SU-DHL-6 (cell line): ENCODE measurements around the gene APEX1.

Source experiments
- H2AFZ ChIP-seq: fragments of 200-600 bp; sonication (generic); 2 replicates; pipeline ENCODE4 v1.6.1; 2014; ENCODE audit warnings: low read depth, mild to moderate bottlenecking, moderate library complexity, mixed read lengths, antibody characterized with exemption, low read length; ENCODE audit not compliant: severe bottlenecking
- H3F3A ChIP-seq: fragments of 200-600 bp; shearing (Covaris generic); 2 replicates; pipeline ENCODE4 v1.6.0; 2016; ENCODE audit warnings: antibody characterized with exemption, mild to moderate bottlenecking; ENCODE audit not compliant: insufficient read depth
- H3K27ac ChIP-seq: fragments of 200-600 bp; sonication (generic); 2 replicates; pipeline ENCODE4 v1.5.1; 2016; ENCODE audit warnings: low read depth, mild to moderate bottlenecking, low read length, moderate library complexity, mixed read lengths
- H3K27me3 ChIP-seq: fragments of 200-600 bp; sonication (generic), shearing (Covaris generic); 2 replicates; pipeline ENCODE4 v1.6.0; 2014; ENCODE audit warnings: mild to moderate bottlenecking, low read length
- H3K36me3 ChIP-seq: fragments of 200-600 bp; sonication (generic); 2 replicates; pipeline ENCODE4 v1.6.1; 2014; ENCODE audit warnings: mild to moderate bottlenecking, low read length, mixed read lengths
- H3K4me2 ChIP-seq: fragments of 300-600, 200-600 bp; shearing (Covaris generic), sonication (generic); 2 replicates; pipeline ENCODE4 v1.6.0; 2014; ENCODE audit warnings: low read length, low read depth, mild to moderate bottlenecking; ENCODE audit not compliant: poor library complexity, severe bottlenecking
- H3K4me3 ChIP-seq: fragments of 200-600 bp; sonication (generic); 2 replicates; pipeline ENCODE4 v1.5.1; 2014; ENCODE audit warnings: antibody characterized with exemption, low read length, mild to moderate bottlenecking, mixed read lengths; ENCODE audit not compliant: insufficient read depth, poor library complexity, severe bottlenecking
- H3K79me2 ChIP-seq: fragments of 200-600 bp; sonication (generic); 2 replicates; pipeline ENCODE4 v1.6.1; 2014; ENCODE audit warnings: mild to moderate bottlenecking, low read length, moderate library complexity; ENCODE audit not compliant: insufficient read depth
- H3K9ac ChIP-seq: fragments of 200-600 bp; sonication (generic); 2 replicates; pipeline ENCODE4 v1.7.0; 2014; ENCODE audit warnings: mild to moderate bottlenecking, low read length
- H3K9me2 ChIP-seq: fragments of 200-600 bp; sonication (generic); replicated peaks from 2 replicates; pipeline ENCODE4 v1.6.1; 2014; ENCODE audit warnings: low read length; ENCODE audit not compliant: insufficient read depth
- H3K9me3 ChIP-seq: fragments of 200-600 bp; sonication (generic); 2 replicates; pipeline ENCODE4 v1.6.1; 2014; ENCODE audit warnings: low read length, mixed read lengths; ENCODE audit not compliant: insufficient read depth
- H4K20me1 ChIP-seq: fragments of 200-600 bp; sonication (generic); 2 replicates; pipeline ENCODE4 v1.6.1; 2014; ENCODE audit warnings: low read depth, mild to moderate bottlenecking, antibody characterized with exemption, low read length, moderate library complexity, mixed read lengths
- EZH2phosphoT487 ChIP-seq: fragments of 200-600 bp; sonication (generic), shearing (Covaris generic); conservative IDR thresholded peaks from 2 replicates; pipeline ENCODE4 v1.6.1; 2018; ENCODE audit warnings: mild to moderate bottlenecking, antibody characterized with exemption, low read length, moderate library complexity, mixed read lengths
- TF ChIP-seq, protein P1 (sequence below): fragments of 200-600 bp; sonication (generic); IDR thresholded peaks from one replicate; pipeline ENCODE4 v1.5.1; 2017; ENCODE audit warnings: antibody characterized with exemption, mild to moderate bottlenecking, low read length, moderate library complexity; ENCODE audit not compliant: insufficient read depth, poor library complexity, severe bottlenecking

Gene APEX1

DNA sequence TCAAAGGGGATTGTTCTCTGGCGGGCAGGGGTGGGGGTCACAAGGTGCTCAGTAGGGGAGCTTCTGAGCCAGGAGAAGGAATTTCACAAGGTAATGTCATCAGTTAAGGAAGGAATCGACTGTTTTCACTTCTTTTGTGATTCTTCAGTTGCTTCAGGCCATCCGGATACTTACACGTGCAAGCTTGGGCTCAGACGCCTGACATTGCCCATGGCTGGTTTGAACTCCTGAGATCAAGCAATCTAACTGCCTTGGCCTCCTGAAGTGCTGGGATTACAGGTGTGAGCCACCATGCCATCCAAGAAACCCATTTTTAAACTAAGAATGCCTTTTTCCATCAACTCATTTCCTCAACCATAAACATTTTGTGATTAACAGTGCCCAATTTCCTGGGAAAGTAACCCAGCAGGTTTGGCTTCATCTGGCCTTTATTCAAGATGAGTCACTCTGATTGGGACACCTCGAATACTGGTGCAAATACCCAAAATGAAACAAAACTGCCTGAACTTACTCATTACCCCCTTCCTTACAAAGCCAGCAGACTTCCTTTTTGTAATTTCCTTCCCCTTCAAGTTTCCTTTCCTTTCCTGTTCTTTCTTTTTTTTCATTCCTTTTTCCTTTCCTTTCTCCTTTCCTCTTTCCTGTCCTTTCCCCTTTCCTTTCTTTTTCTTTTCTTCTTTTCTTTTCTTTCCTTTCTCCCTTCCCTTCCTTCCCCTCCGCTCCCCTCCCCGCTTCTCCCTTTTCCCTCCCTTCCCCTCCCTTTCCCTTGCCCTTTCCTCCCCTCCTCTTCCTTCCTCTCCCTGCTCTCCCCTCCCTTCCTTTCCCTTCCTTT, 40.1 kb downstream of the APEX1 start:
- no peak overlapping the region for H3K4me2 ChIP-seq
- no peaks in the 10 kb centered on the region for H4K20me1 ChIP-seq
- no peaks in the 10 kb centered on the region for H3K9me2 ChIP-seq
- no peak overlapping the region for H2AFZ ChIP-seq
- H3K9me3 ChIP-seq, result no peaks in the 10 kb centered on the region
- H3K27ac ChIP-seq, result no peak overlapping the region
- no peaks in the 10 kb centered on the region for H3F3A ChIP-seq
- no peaks in the 10 kb centered on the region for H3K36me3 ChIP-seq
- no peaks in the 10 kb centered on the region; the same call in 1 of the 2 replicates for H3K27me3 ChIP-seq
- no peaks in the 10 kb centered on the region for H3K79me2 ChIP-seq
- no peak for TF ChIP-seq EZH2phosphoT487
- no peak overlapping the region for H3K4me3 ChIP-seq
- no peak overlapping the region for H3K9ac ChIP-seq

DNA sequence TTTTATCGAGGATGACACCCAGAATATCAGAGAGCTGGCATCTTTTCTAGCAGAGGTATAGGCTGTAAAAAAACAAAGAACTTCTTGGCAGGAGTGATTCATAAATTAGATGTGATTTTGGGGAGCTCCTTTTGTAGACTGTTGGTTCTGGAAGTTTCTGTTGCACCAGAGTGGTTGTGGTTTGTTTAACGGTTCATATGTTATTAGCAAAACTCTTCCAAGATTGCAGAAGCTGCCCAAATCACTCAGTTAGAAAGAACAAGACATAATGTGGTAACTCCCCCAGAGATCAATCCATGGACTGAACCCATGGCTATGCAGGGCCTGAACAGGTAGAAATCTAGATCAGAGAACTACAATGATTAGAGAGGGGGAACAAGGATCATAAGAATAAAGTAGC, 43.6 kb downstream of the APEX1 start:
- Histone ChIP-seq H3K9me3 (no peaks in the 10 kb centered on the region), H3K27me3 (no peaks in the 10 kb centered on the region; the same call in 1 of the 2 replicates), H3K79me2 (no peaks in the 10 kb centered on the region), H3K4me2 (no peak overlapping the region), H3K4me3 (no peak overlapping the region), H3K27ac (no peak overlapping the region), H3K36me3 (no peaks in the 10 kb centered on the region), H3K9me2 (no peaks in the 10 kb centered on the region), H4K20me1 (no peaks in the 10 kb centered on the region), H2AFZ (no peak overlapping the region), H3K9ac (no peak overlapping the region), H3F3A (no peaks in the 10 kb centered on the region)
- TF ChIP-seq, protein P1, sequence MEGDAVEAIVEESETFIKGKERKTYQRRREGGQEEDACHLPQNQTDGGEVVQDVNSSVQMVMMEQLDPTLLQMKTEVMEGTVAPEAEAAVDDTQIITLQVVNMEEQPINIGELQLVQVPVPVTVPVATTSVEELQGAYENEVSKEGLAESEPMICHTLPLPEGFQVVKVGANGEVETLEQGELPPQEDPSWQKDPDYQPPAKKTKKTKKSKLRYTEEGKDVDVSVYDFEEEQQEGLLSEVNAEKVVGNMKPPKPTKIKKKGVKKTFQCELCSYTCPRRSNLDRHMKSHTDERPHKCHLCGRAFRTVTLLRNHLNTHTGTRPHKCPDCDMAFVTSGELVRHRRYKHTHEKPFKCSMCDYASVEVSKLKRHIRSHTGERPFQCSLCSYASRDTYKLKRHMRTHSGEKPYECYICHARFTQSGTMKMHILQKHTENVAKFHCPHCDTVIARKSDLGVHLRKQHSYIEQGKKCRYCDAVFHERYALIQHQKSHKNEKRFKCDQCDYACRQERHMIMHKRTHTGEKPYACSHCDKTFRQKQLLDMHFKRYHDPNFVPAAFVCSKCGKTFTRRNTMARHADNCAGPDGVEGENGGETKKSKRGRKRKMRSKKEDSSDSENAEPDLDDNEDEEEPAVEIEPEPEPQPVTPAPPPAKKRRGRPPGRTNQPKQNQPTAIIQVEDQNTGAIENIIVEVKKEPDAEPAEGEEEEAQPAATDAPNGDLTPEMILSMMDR, result no peak
- TF ChIP-seq EZH2phosphoT487, result no peak

DNA sequence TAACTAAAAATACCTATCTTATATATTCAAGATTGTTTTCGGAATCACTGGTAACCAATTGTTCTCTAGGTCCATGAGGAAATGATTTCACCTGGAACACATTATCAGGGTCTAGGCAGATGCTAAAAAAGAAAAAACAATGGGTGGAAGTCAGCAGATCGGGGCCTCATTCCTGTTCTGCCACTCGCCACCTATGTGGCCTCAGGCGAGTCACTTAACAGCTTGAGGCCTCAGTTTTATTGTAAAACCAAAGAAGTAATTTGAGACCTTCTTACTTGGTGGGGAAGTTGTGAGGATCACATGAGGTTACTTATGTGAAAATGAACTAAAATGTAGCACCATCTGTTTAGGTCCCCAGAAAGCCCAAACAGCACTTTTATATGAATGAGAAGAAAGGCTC, 44.1 kb downstream of the APEX1 start:
- TF ChIP-seq, protein P1, result no peak
- no peak for TF ChIP-seq EZH2phosphoT487
- H3K9ac ChIP-seq, result no peak overlapping the region
- H3K4me3 ChIP-seq, result no peak overlapping the region
- H2AFZ ChIP-seq, result no peak overlapping the region
- H3K9me2 ChIP-seq, result no peaks in the 10 kb centered on the region
- no peaks in the 10 kb centered on the region for H3K9me3 ChIP-seq
- no peaks in the 10 kb centered on the region; the same call in 1 of the 2 replicates for H3K27me3 ChIP-seq
- no peaks in the 10 kb centered on the region for H3F3A ChIP-seq
- H4K20me1 ChIP-seq, result no peaks in the 10 kb centered on the region
- no peaks in the 10 kb centered on the region for H3K36me3 ChIP-seq
- no peak overlapping the region for H3K27ac ChIP-seq
- no peak overlapping the region for H3K4me2 ChIP-seq
- H3K79me2 ChIP-seq, result no peaks in the 10 kb centered on the region

DNA sequence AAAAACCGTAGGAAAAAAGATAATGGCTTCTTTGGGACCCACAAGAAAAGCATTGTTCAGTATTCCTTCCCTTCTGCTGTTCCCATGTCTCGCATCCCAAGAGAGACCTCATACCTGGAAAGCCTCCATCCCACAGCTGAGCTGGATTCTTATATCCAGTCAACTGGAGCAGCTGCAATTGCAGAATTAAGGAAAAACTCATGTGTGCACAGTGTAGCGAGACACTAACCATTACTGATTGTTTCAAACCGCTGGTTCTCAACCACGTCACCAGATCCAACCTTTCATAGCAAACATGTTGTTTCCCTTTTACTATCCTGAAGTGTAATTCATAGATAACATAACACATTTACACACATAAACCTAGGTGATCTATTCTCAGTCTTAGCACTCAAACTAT, 44.9 kb downstream of the APEX1 start:
- no peak overlapping the region for H2AFZ ChIP-seq
- no peak overlapping the region for H3K27ac ChIP-seq
- H3K27me3 ChIP-seq, result no peaks in the 10 kb centered on the region; the same call in 1 of the 2 replicates
- H4K20me1 ChIP-seq, result no peaks in the 10 kb centered on the region
- H3K9ac ChIP-seq, result no peak overlapping the region
- no peaks in the 10 kb centered on the region for H3K9me3 ChIP-seq
- no peak overlapping the region for H3K4me3 ChIP-seq
- no peaks in the 10 kb centered on the region for H3F3A ChIP-seq
- H3K79me2 ChIP-seq, result no peaks in the 10 kb centered on the region
- H3K9me2 ChIP-seq, result no peaks in the 10 kb centered on the region
- no peak for TF ChIP-seq EZH2phosphoT487
- TF ChIP-seq, protein P1, result no peak
- H3K36me3 ChIP-seq, result no peaks in the 10 kb centered on the region
- no peak overlapping the region for H3K4me2 ChIP-seq
